GM12873 (cell line): ENCODE results near the gene KIF1A.

Experiments used
- CTCF ChIP-seq: IDR thresholded peaks from 2 replicates; pipeline ENCODE4 v1.5.1; 2012; ENCODE audit warnings: low read depth, mild to moderate bottlenecking, moderate library complexity, low read length, control low read depth; ENCODE audit not compliant: insufficient read depth; ENCODE audit errors: missing control alignments

KIF1A gene

GRCh38 chr2:240767341-240767740 lies 52.7 kb downstream of the KIF1A start:
- TF ChIP-seq CTCF, result no peak

- no peak for TF ChIP-seq CTCF
Measured at GRCh38 chr2:240766072-240766471, 53.9 kb downstream of the KIF1A start.

GRCh38 chr2:240765007-240765406 lies 55.0 kb downstream of the KIF1A start:
- TF ChIP-seq CTCF, result no peak

- no peak for TF ChIP-seq CTCF
Measured at GRCh38 chr2:240764605-240765004, 55.4 kb downstream of the KIF1A start.

- TF ChIP-seq CTCF, result no peak
Measured at GRCh38 chr2:240762971-240763370, 57.0 kb downstream of the KIF1A start.

- no peak for TF ChIP-seq CTCF
Measured at GRCh38 chr2:240762249-240762648, 57.8 kb downstream of the KIF1A start.

GRCh38 chr2:240760576-240761246 lies 59.3 kb downstream of the KIF1A start:
- no peak for TF ChIP-seq CTCF
